OCI-LY1 (cell line): Measurements from ENCODE around the gene SLIT3.

Experiments
- CTCF ChIP-seq: fragments of 200-600 bp; sonication (generic), shearing (Covaris generic); IDR thresholded peaks from 2 replicates; pipeline ENCODE4 v1.5.1; 2017; ENCODE audit warnings: mild to moderate bottlenecking, antibody characterized with exemption, low read length, moderate library complexity, mixed read lengths
- EZH2 ChIP-seq: fragments of 200-600 bp; sonication (generic), shearing (Covaris generic); IDR thresholded peaks from 2 replicates; pipeline ENCODE4 v1.8.0; 2017; ENCODE audit warnings: borderline replicate concordance, mixed run types, mild to moderate bottlenecking, antibody characterized with exemption, low read length, moderate library complexity, mixed read lengths

DNA sequence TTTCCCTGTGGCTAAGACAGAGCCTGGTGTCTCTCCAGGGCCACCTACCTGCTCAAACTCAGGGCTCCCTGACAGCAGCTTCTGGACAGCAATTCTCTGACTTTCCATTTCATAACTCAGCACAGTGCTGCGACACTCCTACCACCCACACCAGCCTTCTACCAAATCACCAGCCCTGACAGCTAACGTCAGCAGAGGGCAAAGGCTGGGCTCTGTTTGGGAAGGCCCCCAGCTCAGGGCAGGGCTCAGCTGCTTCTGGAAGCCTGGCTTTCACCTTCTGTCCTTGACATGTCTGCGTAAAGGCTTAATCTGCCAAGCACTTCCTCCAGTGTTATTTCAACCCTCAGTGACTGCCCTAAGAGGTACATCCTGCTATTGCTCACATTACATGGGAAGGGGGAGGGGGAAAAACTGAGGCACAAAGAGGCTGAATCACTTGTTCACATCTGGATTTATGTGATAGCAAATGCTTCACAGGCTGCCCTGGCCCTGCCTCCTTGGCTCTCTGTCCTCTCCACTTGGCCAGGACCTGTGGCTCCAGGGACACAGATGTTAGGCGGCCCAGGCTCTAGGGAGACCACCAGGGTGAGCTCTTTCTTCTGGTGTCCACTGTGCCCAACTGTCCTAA lies 619.3 kb downstream of the SLIT3 start:
- TF ChIP-seq CTCF (no peak), EZH2 (no peak)
